WTC11 (cell line): ENCODE data around the gene REELD1. TPM values are rescaled to one million over a fixed set of nuclear protein-coding genes. Genes with fewer than 3 reads are reported as not detected.

Experiments used
- ATAC-seq: fragments of 200-7000 bp; cut with Tn5 transposase; 2 replicates; pipeline ENCODE4 v1.10.0; 2021; ENCODE audit warnings: mild to moderate bottlenecking, moderate library complexity
- CTCF ChIA-PET: fragments of 300-600 bp; sonication (Branson Sonifier 250); formaldehyde crosslinking; loops from one replicate; lab custom pipeline; 2021; ENCODE audit warnings: antibody characterized with exemption; lab: Charles Lee
- POLR2A ChIA-PET: fragments of 350-600 bp; sonication (Branson Sonifier 250); formaldehyde crosslinking; loops from one replicate; lab custom pipeline; 2021; ENCODE audit warnings: antibody characterized with exemption; lab: Charles Lee
- DNase-seq: peaks from one replicate; pipeline ENCODE4 v3.0.0; 2021; ENCODE audit warnings: low spot score
- H3K27ac Mint-ChIP-seq: 2 replicates; pipeline ENCODE4 v1.8.0; 2021; ENCODE audit warnings: mixed read lengths
- H3K27me3 Mint-ChIP-seq: 2 replicates; pipeline ENCODE4 v1.8.0; 2021; ENCODE audit warnings: low read depth, mild to moderate bottlenecking, moderate library complexity, mixed read lengths
- H3K36me3 Mint-ChIP-seq: 2 replicates; pipeline ENCODE4 v1.8.0; 2021; ENCODE audit warnings: mixed read lengths
- H3K4me1 Mint-ChIP-seq: 2 replicates; pipeline ENCODE4 v1.8.0; 2022; ENCODE audit warnings: mixed read lengths
- H3K4me3 Mint-ChIP-seq: 2 replicates; pipeline ENCODE4 v1.8.0; 2021; ENCODE audit warnings: mild to moderate bottlenecking, moderate library complexity, mixed read lengths
- H3K9me3 Mint-ChIP-seq: 2 replicates; pipeline ENCODE4 v1.8.0; 2021; ENCODE audit warnings: mixed read lengths
- ELF4 ChIP-seq: sonication (generic); formaldehyde crosslinking; IDR thresholded peaks from 2 replicates; pipeline ENCODE4 v1.8.1; 2022; ENCODE audit warnings: low read depth, mild to moderate bottlenecking, moderate library complexity, missing genetic modification reagents
- ERG ChIP-seq: fragments of 250-450 bp; sonication (Bioruptor Pico); IDR thresholded peaks from 2 replicates; pipeline ENCODE4 v1.8.0; 2021; ENCODE audit warnings: mild to moderate bottlenecking
- ETV6 ChIP-seq: sonication (generic); formaldehyde crosslinking; IDR thresholded peaks from 2 replicates; pipeline ENCODE4 v1.8.1; 2022; ENCODE audit warnings: mild to moderate bottlenecking, missing genetic modification reagents
- FOXP4 ChIP-seq: sonication (generic); formaldehyde crosslinking; IDR thresholded peaks from 2 replicates; pipeline ENCODE4 v1.8.0; 2022; ENCODE audit warnings: mild to moderate bottlenecking, missing genetic modification reagents
- NFE2L1 ChIP-seq: sonication (generic); formaldehyde crosslinking; IDR thresholded peaks from 2 replicates; pipeline ENCODE4 v1.8.1; 2023; ENCODE audit warnings: missing genetic modification reagents
- NR2C2 ChIP-seq: sonication (generic); formaldehyde crosslinking; IDR thresholded peaks from 2 replicates; pipeline ENCODE4 v1.8.0; 2022; ENCODE audit warnings: mild to moderate bottlenecking, missing genetic modification reagents
- NR3C1 ChIP-seq: sonication (generic); formaldehyde crosslinking; conservative IDR thresholded peaks from 2 replicates; pipeline ENCODE4 v1.8.1; 2023; ENCODE audit warnings: low read depth, mild to moderate bottlenecking, missing genetic modification reagents
- RORB ChIP-seq: fragments of 250-450 bp; sonication (Bioruptor Pico); IDR thresholded peaks from 2 replicates; pipeline ENCODE4 v1.9.0; 2021; ENCODE audit warnings: mild to moderate bottlenecking
- ZNF121 ChIP-seq: sonication (generic); formaldehyde crosslinking; IDR thresholded peaks from 2 replicates; pipeline ENCODE4 v1.8.0; 2023; ENCODE audit warnings: missing genetic modification reagents
- ZNF219 ChIP-seq: sonication (generic); formaldehyde crosslinking; IDR thresholded peaks from 2 replicates; pipeline ENCODE4 v1.8.0; 2023; ENCODE audit warnings: missing genetic modification reagents, mild to moderate bottlenecking, borderline replicate concordance
- ZNF232 ChIP-seq: sonication (generic); formaldehyde crosslinking; IDR thresholded peaks from 2 replicates; pipeline ENCODE4 v1.8.0; 2022; ENCODE audit warnings: mild to moderate bottlenecking, missing genetic modification reagents
- ZNF396 ChIP-seq: fragments of 250-450 bp; sonication (Bioruptor Pico); IDR thresholded peaks from 2 replicates; pipeline ENCODE4 v1.8.0; 2021; ENCODE audit warnings: mild to moderate bottlenecking, moderate library complexity, borderline replicate concordance
- ZNF423 ChIP-seq: fragments of 250-450 bp; sonication (Bioruptor Pico); IDR thresholded peaks from 2 replicates; pipeline ENCODE4 v2.1.2; 2022; ENCODE audit warnings: mild to moderate bottlenecking, moderate library complexity
- ZNF671 ChIP-seq: fragments of 250-450 bp; sonication (Bioruptor Pico); IDR thresholded peaks from 2 replicates; pipeline ENCODE4 v1.8.0; 2021; ENCODE audit warnings: mild to moderate bottlenecking
- total RNA-seq: library from RNA; stranded (reverse); gene quantifications from 3 replicates; pipeline ENCODE4 v1.2.3, GENCODE V29; 2021
- TF ChIP-seq, protein P1 (sequence below): sonication (generic); formaldehyde crosslinking; IDR thresholded peaks from 2 replicates; pipeline ENCODE4 v1.8.0; 2023; ENCODE audit warnings: mild to moderate bottlenecking, missing genetic modification reagents
- TF ChIP-seq, protein P2 (sequence below): sonication (generic); formaldehyde crosslinking; IDR thresholded peaks from 2 replicates; pipeline ENCODE4 v1.8.1; 2023; ENCODE audit warnings: mild to moderate bottlenecking, missing genetic modification reagents, moderate library complexity
- TF ChIP-seq, protein P3 (sequence below): sonication (generic); formaldehyde crosslinking; IDR thresholded peaks from 2 replicates; pipeline ENCODE4 v1.8.1; 2022; ENCODE audit warnings: mild to moderate bottlenecking, missing genetic modification reagents, moderate library complexity, borderline replicate concordance
- TF ChIP-seq, protein P4 (sequence below): fragments of 250-450 bp; sonication (Bioruptor Pico); IDR thresholded peaks from 2 replicates; pipeline ENCODE4 v1.9.0; 2021; ENCODE audit warnings: moderate library complexity, mild to moderate bottlenecking, inconsistent platforms, borderline replicate concordance

The REELD1 gene
- total RNA-seq, 1 experiment from 2014 or later, result not detected

DNA sequence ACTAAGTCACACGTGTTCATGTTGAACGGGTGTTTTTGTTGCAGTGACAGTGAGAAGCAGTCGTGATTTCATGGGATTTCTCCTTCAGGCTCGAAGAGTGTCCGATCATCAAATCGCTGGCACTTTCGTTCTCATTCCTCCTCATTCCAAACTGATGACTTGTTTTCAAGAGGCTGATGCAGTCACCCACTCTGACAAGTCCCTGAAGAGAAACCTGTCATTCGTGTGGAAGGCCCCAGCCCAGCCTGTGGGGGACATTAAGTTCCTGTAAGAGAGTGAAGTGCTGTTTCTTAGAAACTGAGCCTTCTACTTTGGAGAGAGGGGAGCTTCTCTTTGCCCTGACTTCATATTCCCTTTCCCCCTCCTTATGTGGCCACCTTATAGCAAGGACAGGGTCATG is 8.0 kb downstream of the REELD1 start:
- H3K9me3 Mint-ChIP-seq, result no peaks in the 10 kb centered on the region
- ATAC-seq, result no peak
- no peaks in the 10 kb centered on the region for H3K4me1 Mint-ChIP-seq
- no peak for TF ChIP-seq ZNF232 (CRISPR knock-in tag)
- TF ChIP-seq ZNF121, result no peak
- no peak for TF ChIP-seq ZNF423 (CRISPR knock-in tag)
- no peak for TF ChIP-seq ZNF219 (CRISPR knock-in tag)
- TF ChIP-seq ZNF671 (CRISPR knock-in tag), result no peak
- no peak for TF ChIP-seq ERG (CRISPR knock-in tag)
- no peak for TF ChIP-seq RORB (CRISPR knock-in tag)
- TF ChIP-seq, protein P1, sequence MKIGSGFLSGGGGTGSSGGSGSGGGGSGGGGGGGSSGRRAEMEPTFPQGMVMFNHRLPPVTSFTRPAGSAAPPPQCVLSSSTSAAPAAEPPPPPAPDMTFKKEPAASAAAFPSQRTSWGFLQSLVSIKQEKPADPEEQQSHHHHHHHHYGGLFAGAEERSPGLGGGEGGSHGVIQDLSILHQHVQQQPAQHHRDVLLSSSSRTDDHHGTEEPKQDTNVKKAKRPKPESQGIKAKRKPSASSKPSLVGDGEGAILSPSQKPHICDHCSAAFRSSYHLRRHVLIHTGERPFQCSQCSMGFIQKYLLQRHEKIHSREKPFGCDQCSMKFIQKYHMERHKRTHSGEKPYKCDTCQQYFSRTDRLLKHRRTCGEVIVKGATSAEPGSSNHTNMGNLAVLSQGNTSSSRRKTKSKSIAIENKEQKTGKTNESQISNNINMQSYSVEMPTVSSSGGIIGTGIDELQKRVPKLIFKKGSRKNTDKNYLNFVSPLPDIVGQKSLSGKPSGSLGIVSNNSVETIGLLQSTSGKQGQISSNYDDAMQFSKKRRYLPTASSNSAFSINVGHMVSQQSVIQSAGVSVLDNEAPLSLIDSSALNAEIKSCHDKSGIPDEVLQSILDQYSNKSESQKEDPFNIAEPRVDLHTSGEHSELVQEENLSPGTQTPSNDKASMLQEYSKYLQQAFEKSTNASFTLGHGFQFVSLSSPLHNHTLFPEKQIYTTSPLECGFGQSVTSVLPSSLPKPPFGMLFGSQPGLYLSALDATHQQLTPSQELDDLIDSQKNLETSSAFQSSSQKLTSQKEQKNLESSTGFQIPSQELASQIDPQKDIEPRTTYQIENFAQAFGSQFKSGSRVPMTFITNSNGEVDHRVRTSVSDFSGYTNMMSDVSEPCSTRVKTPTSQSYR (CRISPR knock-in tag), result no peak
- TF ChIP-seq NR3C1 (CRISPR knock-in tag), result no peak
- no peak for TF ChIP-seq ELF4 (CRISPR knock-in tag)
- TF ChIP-seq, protein P2, sequence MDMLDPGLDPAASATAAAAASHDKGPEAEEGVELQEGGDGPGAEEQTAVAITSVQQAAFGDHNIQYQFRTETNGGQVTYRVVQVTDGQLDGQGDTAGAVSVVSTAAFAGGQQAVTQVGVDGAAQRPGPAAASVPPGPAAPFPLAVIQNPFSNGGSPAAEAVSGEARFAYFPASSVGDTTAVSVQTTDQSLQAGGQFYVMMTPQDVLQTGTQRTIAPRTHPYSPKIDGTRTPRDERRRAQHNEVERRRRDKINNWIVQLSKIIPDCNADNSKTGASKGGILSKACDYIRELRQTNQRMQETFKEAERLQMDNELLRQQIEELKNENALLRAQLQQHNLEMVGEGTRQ (CRISPR knock-in tag), result no peak
- TF ChIP-seq, protein P3, sequence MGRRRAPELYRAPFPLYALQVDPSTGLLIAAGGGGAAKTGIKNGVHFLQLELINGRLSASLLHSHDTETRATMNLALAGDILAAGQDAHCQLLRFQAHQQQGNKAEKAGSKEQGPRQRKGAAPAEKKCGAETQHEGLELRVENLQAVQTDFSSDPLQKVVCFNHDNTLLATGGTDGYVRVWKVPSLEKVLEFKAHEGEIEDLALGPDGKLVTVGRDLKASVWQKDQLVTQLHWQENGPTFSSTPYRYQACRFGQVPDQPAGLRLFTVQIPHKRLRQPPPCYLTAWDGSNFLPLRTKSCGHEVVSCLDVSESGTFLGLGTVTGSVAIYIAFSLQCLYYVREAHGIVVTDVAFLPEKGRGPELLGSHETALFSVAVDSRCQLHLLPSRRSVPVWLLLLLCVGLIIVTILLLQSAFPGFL (CRISPR knock-in tag), result no peak
- TF ChIP-seq ETV6 (CRISPR knock-in tag), result no peak
- no peak for TF ChIP-seq NFE2L1 (CRISPR knock-in tag)
- TF ChIP-seq FOXP4 (CRISPR knock-in tag), result no peak
- no peak for TF ChIP-seq ZNF396 (CRISPR knock-in tag)
- TF ChIP-seq, protein P4, sequence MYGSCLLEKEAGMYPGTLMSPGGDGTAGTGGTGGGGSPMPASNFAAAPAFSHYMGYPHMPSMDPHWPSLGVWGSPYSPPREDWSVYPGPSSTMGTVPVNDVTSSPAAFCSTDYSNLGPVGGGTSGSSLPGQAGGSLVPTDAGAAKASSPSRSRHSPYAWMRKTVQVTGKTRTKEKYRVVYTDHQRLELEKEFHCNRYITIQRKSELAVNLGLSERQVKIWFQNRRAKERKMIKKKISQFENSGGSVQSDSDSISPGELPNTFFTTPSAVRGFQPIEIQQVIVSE (CRISPR knock-in tag), result no peak
- no peak for TF ChIP-seq NR2C2 (CRISPR knock-in tag)
- H3K27me3 Mint-ChIP-seq, result no peaks in the 10 kb centered on the region
- no peak overlapping the region for H3K4me3 Mint-ChIP-seq
- no peaks in the 10 kb centered on the region for H3K36me3 Mint-ChIP-seq
- no peak overlapping the region for H3K27ac Mint-ChIP-seq
- ChIA-PET CTCF (no interaction called here), POLR2A (no interaction called here)
- no peak for DNase-seq
